GM23338 (cell line): Measurements from ENCODE around the gene BHLHA15. TPM values are rescaled to one million over a fixed set of nuclear protein-coding genes. Genes with fewer than 3 reads are reported as not detected.

Source experiments
- ATAC-seq: fragments of 200-7000 bp; cut with Tn5 transposase; 3 replicates; pipeline ENCODE4 v1.9.1; 2020
- DNase-seq: peaks from one replicate; pipeline ENCODE4 v3.0.0-alpha.2; 2015; ENCODE audit warnings: low spot score
- H2AFZ ChIP-seq: fragments of 200-600 bp; sonication (generic); 2 replicates; pipeline ENCODE4 v1.8.0; 2016; ENCODE audit warnings: antibody characterized with exemption, mild to moderate bottlenecking, moderate library complexity
- H3F3A ChIP-seq: fragments of 200-600 bp; sonication (generic); replicated peaks from 2 replicates; pipeline ENCODE4 v1.8.0; 2017; ENCODE audit warnings: antibody characterized with exemption, mixed run types, low read depth
- H3K27ac ChIP-seq: fragments of 200-600 bp; sonication (generic); 2 replicates; pipeline ENCODE4 v1.6.1; 2016; ENCODE audit warnings: low read depth
- H3K27me3 ChIP-seq: fragments of 200-600 bp; sonication (generic); 2 replicates; pipeline ENCODE4 v1.8.0; 2016; ENCODE audit warnings: mild to moderate bottlenecking, mixed run types, moderate library complexity; ENCODE audit not compliant: insufficient read depth
- H3K36me3 ChIP-seq: fragments of 200-600 bp; sonication (generic); 2 replicates; pipeline ENCODE4 v1.8.0; 2016; ENCODE audit warnings: mild to moderate bottlenecking; ENCODE audit not compliant: insufficient read depth
- H3K4me1 ChIP-seq: fragments of 200-600 bp; sonication (generic); 2 replicates; pipeline ENCODE4 v1.8.0; 2016; ENCODE audit warnings: mild to moderate bottlenecking, moderate library complexity; ENCODE audit not compliant: insufficient read depth
- H3K4me2 ChIP-seq: fragments of 200-600 bp; sonication (generic); 2 replicates; pipeline ENCODE4 v1.7.1; 2017; ENCODE audit warnings: mixed run types
- H3K4me3 ChIP-seq: fragments of 200-600 bp; sonication (generic); 2 replicates; pipeline ENCODE4 v1.6.1; 2016; ENCODE audit warnings: mixed run types
- H3K79me2 ChIP-seq: fragments of 200-600 bp; sonication (generic); replicated peaks from 2 replicates; pipeline ENCODE4 v1.8.0; 2017; ENCODE audit warnings: mild to moderate bottlenecking; ENCODE audit not compliant: insufficient read depth
- H3K9me2 ChIP-seq: fragments of 200-600 bp; sonication (generic); 2 replicates; pipeline ENCODE4 v1.8.0; 2017; ENCODE audit not compliant: insufficient read depth
- H4K20me1 ChIP-seq: fragments of 200-600 bp; sonication (generic); replicated peaks from 2 replicates; pipeline ENCODE4 v1.8.0; 2017; ENCODE audit warnings: mild to moderate bottlenecking; ENCODE audit not compliant: insufficient read depth
- H3K27ac Mint-ChIP-seq: 2 replicates; pipeline ENCODE4 v1.8.0; 2020; ENCODE audit warnings: inconsistent platforms, mild to moderate bottlenecking, moderate library complexity, mixed read lengths
- H3K27me3 Mint-ChIP-seq: 3 replicates; pipeline ENCODE4 v1.8.0; 2022; ENCODE audit warnings: low read depth, mild to moderate bottlenecking, moderate library complexity, mixed read lengths, inconsistent platforms; ENCODE audit not compliant: insufficient read depth, poor library complexity
- H3K36me3 Mint-ChIP-seq: 3 replicates; pipeline ENCODE4 v1.8.0; 2021; ENCODE audit warnings: low read depth, mild to moderate bottlenecking, inconsistent platforms, moderate library complexity, mixed read lengths
- H3K4me1 Mint-ChIP-seq: 3 replicates; pipeline ENCODE4 v1.8.0; 2020; ENCODE audit warnings: mild to moderate bottlenecking, inconsistent platforms, mixed read lengths
- H3K4me3 Mint-ChIP-seq: 3 replicates; pipeline ENCODE4 v1.8.0; 2021; ENCODE audit warnings: moderate library complexity, mild to moderate bottlenecking, inconsistent platforms, mixed read lengths
- H3K9me3 Mint-ChIP-seq: 3 replicates; pipeline ENCODE4 v1.8.0; 2020; ENCODE audit warnings: moderate library complexity, mild to moderate bottlenecking, inconsistent platforms, mixed read lengths
- CREB1 ChIP-seq: fragments of 250-450 bp; sonication (Bioruptor Pico); IDR thresholded peaks from 2 replicates; pipeline ENCODE4 v1.5.0; 2020; ENCODE audit warnings: low read depth, mild to moderate bottlenecking, moderate library complexity
- CTCF ChIP-seq, 2 experiments: fragments of 200-600 bp in 1 of 2; sonication (generic) in 1 of 2; conservative IDR thresholded peaks; 2 replicates each; pipeline versions ENCODE4 v1.5.1 to v1.6.1; 2016 to 2017; ENCODE audit warnings: antibody characterized with exemption in 2 of 2, low read depth in 2 of 2, mild to moderate bottlenecking in 2 of 2, moderate library complexity in 1 of 2
- ETS1 ChIP-seq: IDR thresholded peaks from 2 replicates; pipeline ENCODE4 v1.6.1; 2016; ENCODE audit warnings: antibody characterized with exemption
- EZH2phosphoT487 ChIP-seq: fragments of 200-600 bp; sonication (generic); IDR thresholded peaks from one replicate; pipeline ENCODE4 v1.8.1; 2018; ENCODE audit warnings: antibody characterized with exemption; ENCODE audit not compliant: unreplicated experiment
- JUNB ChIP-seq: IDR thresholded peaks from one replicate; pipeline ENCODE4 v1.6.1; 2016; ENCODE audit warnings: antibody characterized with exemption; ENCODE audit not compliant: unreplicated experiment
- NANOG ChIP-seq: IDR thresholded peaks from 2 replicates; pipeline ENCODE4 v1.6.1; 2016; ENCODE audit warnings: antibody characterized with exemption, borderline replicate concordance
- REST ChIP-seq: IDR thresholded peaks from one replicate; pipeline ENCODE4 v1.6.1; 2018; ENCODE audit warnings: antibody characterized with exemption; ENCODE audit not compliant: unreplicated experiment
- STAT1 ChIP-seq: IDR thresholded peaks from one replicate; pipeline ENCODE4 v1.6.1; 2016; ENCODE audit warnings: antibody characterized with exemption; ENCODE audit not compliant: unreplicated experiment
- ZNF114 ChIP-seq: fragments of 250-450 bp; sonication (Bioruptor Pico); IDR thresholded peaks from 2 replicates; pipeline ENCODE4 v1.5.0; 2020; ENCODE audit warnings: mild to moderate bottlenecking, moderate library complexity
- ZNF331 ChIP-seq: fragments of 250-450 bp; sonication (Bioruptor Pico); IDR thresholded peaks from 2 replicates; pipeline ENCODE4 v1.5.0; 2020; ENCODE audit warnings: low read depth, mild to moderate bottlenecking, moderate library complexity
- ZNF462 ChIP-seq: fragments of 250-450 bp; sonication (Bioruptor Pico); IDR thresholded peaks from 2 replicates; pipeline ENCODE4 v1.5.0; 2020; ENCODE audit warnings: mild to moderate bottlenecking, moderate library complexity
- polyA plus RNA-seq: library from polyadenylated mRNA; unstranded; fragments of >200 nt; fragmentation: Nextera tagmentation; extraction: Ambion mirVana; gene quantifications from 2 replicates; pipeline ENCODE4 v1.2.1, GENCODE V29; 2016
- total RNA-seq: library from RNA; depleted of rRNA; stranded (reverse); fragments of >200 nt; shearing (Covaris generic); gene quantifications from 2 replicates; pipeline ENCODE4 v1.2.3, GENCODE V29; 2014

BHLHA15 gene
- total and polyA plus RNA-seq, 2 experiments from 2014 or later, result 1.4 to 8.3 TPM

- H3K9me3 Mint-ChIP-seq, result no peaks in the 10 kb centered on the region
- no peak overlapping the region for H3K4me2 ChIP-seq
- peaks cover 9% of the 10 kb centered on the region for H3K27me3 Mint-ChIP-seq
- no peak overlapping the region for H2AFZ ChIP-seq
- no peak for ATAC-seq
- no peaks in the 10 kb centered on the region for H3K9me2 ChIP-seq
- TF ChIP-seq CTCF (conservative IDR thresholded peaks at IDR 0.05; ENCODE audit: low read depth in 2 of 2) (no peak), ETS1 (no peak), STAT1 (no peak), JUNB (no peak), ZNF114 (CRISPR knock-in tag) (no peak), NANOG (no peak), REST (no peak), CREB1 (CRISPR knock-in tag) (no peak), ZNF462 (no peak), EZH2phosphoT487 (no peak), ZNF331 (CRISPR knock-in tag) (no peak)
- no peaks in the 10 kb centered on the region for H3K36me3 Mint-ChIP-seq
- no peaks in the 10 kb centered on the region for H3K4me1 ChIP-seq
- no peaks in the 10 kb centered on the region for H3K36me3 ChIP-seq
- H3K27ac Mint-ChIP-seq, result no peak overlapping the region
- no peaks in the 10 kb centered on the region for H3K4me1 Mint-ChIP-seq
- H3K27ac ChIP-seq, result no peak overlapping the region
- H3K4me3 ChIP-seq, result no peak overlapping the region
- no peaks in the 10 kb centered on the region for H3F3A ChIP-seq
- no peaks in the 10 kb centered on the region for H3K27me3 ChIP-seq
- H4K20me1 ChIP-seq, result no peaks in the 10 kb centered on the region
- no peaks in the 10 kb centered on the region for H3K79me2 ChIP-seq
- H3K4me3 Mint-ChIP-seq, result no peak overlapping the region
- DNase-seq, result no peak
Observed at GRCh38 chr7:98234429-98235147, 23.3 kb downstream of the BHLHA15 start.
